KOPT-K1 (cell line): ENCODE results near the gene FABP6.

Experiments used
- H3K27ac ChIP-seq: fragments of 200-600 bp; sonication (generic); 2 replicates; pipeline ENCODE4 v1.5.1; 2016; ENCODE audit warnings: antibody characterized with exemption, mild to moderate bottlenecking, low read depth, low read length; ENCODE audit not compliant: poor library complexity, severe bottlenecking
- H3K36me3 ChIP-seq: fragments of 200-600 bp; sonication (generic); 2 replicates; pipeline ENCODE4 v1.5.1; 2017; ENCODE audit warnings: antibody characterized with exemption, mild to moderate bottlenecking, low read length, moderate library complexity; ENCODE audit not compliant: insufficient read depth
- H3K9me3 ChIP-seq: fragments of 200-600 bp; sonication (generic); 2 replicates; pipeline ENCODE4 v1.5.1; 2017; ENCODE audit warnings: antibody characterized with exemption, low read length, mild to moderate bottlenecking; ENCODE audit not compliant: insufficient read depth, poor library complexity, severe bottlenecking

The FABP6 gene

GRCh38 chr5:160266752-160267345, 37.5 kb downstream of the FABP6 start:
- H3K27ac ChIP-seq, result no peak overlapping the region
- no peaks in the 10 kb centered on the region for H3K36me3 ChIP-seq
- no peaks in the 10 kb centered on the region for H3K9me3 ChIP-seq

- H3K9me3 ChIP-seq, result no peaks in the 10 kb centered on the region
- no peaks in the 10 kb centered on the region for H3K36me3 ChIP-seq
- H3K27ac ChIP-seq, result no peak overlapping the region
Measured at GRCh38 chr5:160268121-160268520, 38.8 kb downstream of the FABP6 start.

GRCh38 chr5:160269017-160269416, 39.7 kb downstream of the FABP6 start:
- no peaks in the 10 kb centered on the region for H3K36me3 ChIP-seq
- H3K27ac ChIP-seq, result no peak overlapping the region
- H3K9me3 ChIP-seq, result no peaks in the 10 kb centered on the region

GRCh38 chr5:160270704-160271103, 41.4 kb downstream of the FABP6 start:
- Histone ChIP-seq H3K9me3 (no peaks in the 10 kb centered on the region), H3K36me3 (no peaks in the 10 kb centered on the region), H3K27ac (no peak overlapping the region)

- Histone ChIP-seq H3K36me3 (no peaks in the 10 kb centered on the region), H3K9me3 (no peaks in the 10 kb centered on the region), H3K27ac (no peak overlapping the region)
Measured at GRCh38 chr5:160271396-160271795, 42.1 kb downstream of the FABP6 start.

- no peaks in the 10 kb centered on the region for H3K36me3 ChIP-seq
- no peaks in the 10 kb centered on the region for H3K9me3 ChIP-seq
- no peak overlapping the region for H3K27ac ChIP-seq
Measured at GRCh38 chr5:160271836-160272235, 42.5 kb downstream of the FABP6 start.

GRCh38 chr5:160272264-160272663, 43.0 kb downstream of the FABP6 start:
- Histone ChIP-seq H3K27ac (no peak overlapping the region), H3K9me3 (no peaks in the 10 kb centered on the region), H3K36me3 (no peaks in the 10 kb centered on the region)

GRCh38 chr5:160272889-160273288, 43.6 kb downstream of the FABP6 start:
- H3K27ac ChIP-seq, result no peak overlapping the region
- no peaks in the 10 kb centered on the region for H3K9me3 ChIP-seq
- H3K36me3 ChIP-seq, result no peaks in the 10 kb centered on the region

GRCh38 chr5:160274483-160274931, 45.2 kb downstream of the FABP6 start:
- H3K36me3 ChIP-seq, result no peaks in the 10 kb centered on the region
- no peaks in the 10 kb centered on the region for H3K9me3 ChIP-seq
- no peak overlapping the region for H3K27ac ChIP-seq

- no peaks in the 10 kb centered on the region for H3K9me3 ChIP-seq
- no peaks in the 10 kb centered on the region for H3K36me3 ChIP-seq
- no peak overlapping the region for H3K27ac ChIP-seq
Measured at GRCh38 chr5:160278343-160278742, 49.0 kb downstream of the FABP6 start.

GRCh38 chr5:160280384-160281095, 51.2 kb downstream of the FABP6 start:
- H3K27ac ChIP-seq, result no peak overlapping the region
- no peaks in the 10 kb centered on the region for H3K9me3 ChIP-seq
- H3K36me3 ChIP-seq, result no peaks in the 10 kb centered on the region

- no peaks in the 10 kb centered on the region for H3K9me3 ChIP-seq
- H3K27ac ChIP-seq, result no peak overlapping the region
- H3K36me3 ChIP-seq, result no peaks in the 10 kb centered on the region
Measured at GRCh38 chr5:160281275-160281674, 52.0 kb downstream of the FABP6 start.

GRCh38 chr5:160284291-160284873, 55.1 kb downstream of the FABP6 start:
- H3K36me3 ChIP-seq, result no peaks in the 10 kb centered on the region
- H3K9me3 ChIP-seq, result no peaks in the 10 kb centered on the region
- no peak overlapping the region for H3K27ac ChIP-seq

- Histone ChIP-seq H3K9me3 (no peaks in the 10 kb centered on the region), H3K36me3 (no peaks in the 10 kb centered on the region)
Measured at GRCh38 chr5:160285316-160285715, 56.0 kb downstream of the FABP6 start.

GRCh38 chr5:160286947-160287346, 57.6 kb downstream of the FABP6 start:
- Histone ChIP-seq H3K27ac (no peak overlapping the region), H3K9me3 (no peaks in the 10 kb centered on the region)

More at GRCh38 chr5:160285316-160285715, 56.0 kb downstream of the FABP6 start:
- H3K27ac ChIP-seq, result no peak overlapping the region

More at GRCh38 chr5:160286947-160287346, 57.6 kb downstream of the FABP6 start:
- no peaks in the 10 kb centered on the region for H3K36me3 ChIP-seq
